Stomach (tissue), 4 donors: ENCODE results near the gene TMEM129.

Experiments
- POLR2A ChIP-seq, 4 donors: fragments of 450-650 bp; IDR thresholded peaks; one replicate each; pipeline ENCODE4 v1.6.1; 2016; ENCODE audit warnings: antibody characterized with exemption in 4 of 4, control low read depth in 2 of 4, mild to moderate bottlenecking in 1 of 4, moderate library complexity in 1 of 4
- TF ChIP-seq, protein P1 (sequence below), 7 experiments: fragments of 450-650 bp in 4 of 7; fragments of 200-600 bp in 3 of 7; sonication (generic) in 3 of 7; IDR thresholded peaks; one replicate each; pipeline ENCODE4 v1.5.1; 2016 to 2019; ENCODE audit warnings: antibody characterized with exemption in 7 of 7, control low read depth in 2 of 7, mild to moderate bottlenecking in 1 of 7

DNA sequence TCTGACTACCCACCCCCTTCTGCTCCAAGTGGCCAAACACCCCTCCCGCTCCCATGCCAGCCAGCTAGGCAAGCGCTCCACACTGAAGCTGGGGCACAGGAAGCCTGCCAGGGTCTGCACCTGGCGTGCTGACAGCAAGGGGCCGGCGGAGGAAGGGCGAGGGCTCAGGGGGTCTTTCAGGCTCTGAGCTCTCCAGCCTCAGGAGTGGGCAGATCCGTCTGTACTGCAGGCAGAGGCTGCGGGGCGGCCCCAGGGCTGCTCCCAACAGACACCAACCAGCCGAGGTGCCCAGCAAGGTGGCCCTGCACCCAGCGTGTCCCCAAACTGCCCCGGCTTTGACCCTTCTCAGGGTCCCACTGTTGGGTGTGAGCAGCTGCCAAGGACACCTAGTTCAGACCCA, 51.9 kb downstream of the TMEM129 start:
- TF ChIP-seq, protein P1, sequence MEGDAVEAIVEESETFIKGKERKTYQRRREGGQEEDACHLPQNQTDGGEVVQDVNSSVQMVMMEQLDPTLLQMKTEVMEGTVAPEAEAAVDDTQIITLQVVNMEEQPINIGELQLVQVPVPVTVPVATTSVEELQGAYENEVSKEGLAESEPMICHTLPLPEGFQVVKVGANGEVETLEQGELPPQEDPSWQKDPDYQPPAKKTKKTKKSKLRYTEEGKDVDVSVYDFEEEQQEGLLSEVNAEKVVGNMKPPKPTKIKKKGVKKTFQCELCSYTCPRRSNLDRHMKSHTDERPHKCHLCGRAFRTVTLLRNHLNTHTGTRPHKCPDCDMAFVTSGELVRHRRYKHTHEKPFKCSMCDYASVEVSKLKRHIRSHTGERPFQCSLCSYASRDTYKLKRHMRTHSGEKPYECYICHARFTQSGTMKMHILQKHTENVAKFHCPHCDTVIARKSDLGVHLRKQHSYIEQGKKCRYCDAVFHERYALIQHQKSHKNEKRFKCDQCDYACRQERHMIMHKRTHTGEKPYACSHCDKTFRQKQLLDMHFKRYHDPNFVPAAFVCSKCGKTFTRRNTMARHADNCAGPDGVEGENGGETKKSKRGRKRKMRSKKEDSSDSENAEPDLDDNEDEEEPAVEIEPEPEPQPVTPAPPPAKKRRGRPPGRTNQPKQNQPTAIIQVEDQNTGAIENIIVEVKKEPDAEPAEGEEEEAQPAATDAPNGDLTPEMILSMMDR (IDR thresholded peaks at IDR 0.05), result no peak
- TF ChIP-seq POLR2A (IDR thresholded peaks at IDR 0.05), result no peak
